NCI-H1436 (cell line): ENCODE measurements around the gene GSTM1.
"Not testable (repeated sequence)": the region's sequence is repeated elsewhere in the genome, so short reads cannot be mapped to it uniquely, and the experiment has no call there.

Experiments
- DNase-seq: peaks from one replicate; lab custom pipeline; 2025; lab: John Stamatoyannopoulos, UW

The GSTM1 gene

DNA sequence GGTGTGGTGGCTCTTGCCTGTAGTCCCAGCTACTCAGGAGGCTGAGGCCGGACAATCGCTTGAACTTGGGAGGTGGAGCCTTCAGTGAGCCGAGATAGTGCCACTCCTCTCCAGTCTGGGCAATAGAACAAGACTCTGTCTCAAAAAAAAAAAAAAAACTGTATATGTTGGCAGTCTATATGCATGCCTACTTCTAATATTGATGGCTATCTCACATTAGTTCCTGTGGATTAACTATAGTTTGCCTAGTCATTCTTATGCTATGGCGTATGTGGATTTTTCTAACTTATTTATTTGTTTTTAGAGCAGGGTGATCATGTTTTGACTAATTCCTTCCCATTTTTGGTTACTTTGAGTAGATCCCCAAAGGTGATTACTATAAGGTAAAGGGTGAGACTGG lies 9.4 kb downstream of the GSTM1 start:
- DNase-seq = no peak

DNA sequence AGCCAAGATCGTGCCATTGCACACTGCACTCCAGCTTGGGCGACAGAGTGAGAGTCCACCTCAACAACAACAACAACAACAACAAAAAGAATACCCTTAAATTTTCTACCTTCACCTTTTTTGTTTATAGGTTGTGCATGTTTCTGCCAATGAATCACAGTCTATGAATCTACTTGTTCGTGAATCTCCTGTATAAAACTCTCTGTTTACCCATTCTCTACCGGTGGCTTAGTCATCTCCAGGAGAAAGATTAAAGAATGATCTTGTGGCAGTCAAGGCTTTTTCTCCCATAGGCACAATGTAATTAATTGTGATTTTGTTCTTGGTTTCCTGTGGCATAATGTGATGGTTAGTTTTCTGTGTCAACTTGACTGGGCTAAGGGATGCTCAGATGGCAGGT lies 10.2 kb downstream of the GSTM1 start:
- not testable (repeated sequence) for DNase-seq

DNA sequence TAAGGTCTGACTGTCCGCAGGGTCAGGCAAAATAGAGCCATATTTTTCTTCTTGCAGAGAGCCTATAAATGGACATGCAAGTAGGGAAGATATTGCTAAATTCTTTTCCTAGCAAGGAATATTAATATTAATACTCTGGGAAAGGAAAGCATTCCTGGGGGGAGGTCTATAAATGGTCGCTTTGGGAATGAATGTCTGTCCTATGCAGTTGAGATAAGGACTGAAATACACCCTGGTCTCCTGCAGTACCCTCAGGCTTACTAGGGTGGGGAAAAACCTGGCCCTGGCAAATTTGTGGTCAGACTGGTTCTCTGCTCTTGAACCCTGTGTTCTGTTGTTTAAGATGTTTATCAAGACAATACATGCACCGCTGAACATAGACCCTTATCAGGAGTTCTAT lies 15.3 kb downstream of the GSTM1 start:
- DNase-seq = not testable (repeated sequence)

DNA sequence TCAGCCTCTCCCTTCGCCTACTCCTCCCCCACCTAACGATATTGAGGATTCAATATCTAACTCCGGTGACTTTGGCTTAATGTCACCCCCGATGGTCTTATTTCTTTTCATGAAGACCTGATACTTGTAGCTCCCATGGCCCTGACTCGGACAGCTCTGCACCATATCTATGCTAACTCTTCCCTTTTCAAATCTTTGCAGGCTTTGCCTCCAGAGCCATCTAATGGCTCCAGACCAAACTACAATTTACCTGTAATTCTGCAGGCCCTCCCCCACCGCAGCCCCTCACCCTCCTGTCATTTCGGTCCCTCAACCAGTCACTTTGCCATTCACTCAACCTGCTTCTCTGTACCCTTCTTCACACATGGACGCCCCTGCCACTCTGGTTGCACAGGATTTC lies 16.6 kb downstream of the GSTM1 start:
- DNase-seq = no peak

DNA sequence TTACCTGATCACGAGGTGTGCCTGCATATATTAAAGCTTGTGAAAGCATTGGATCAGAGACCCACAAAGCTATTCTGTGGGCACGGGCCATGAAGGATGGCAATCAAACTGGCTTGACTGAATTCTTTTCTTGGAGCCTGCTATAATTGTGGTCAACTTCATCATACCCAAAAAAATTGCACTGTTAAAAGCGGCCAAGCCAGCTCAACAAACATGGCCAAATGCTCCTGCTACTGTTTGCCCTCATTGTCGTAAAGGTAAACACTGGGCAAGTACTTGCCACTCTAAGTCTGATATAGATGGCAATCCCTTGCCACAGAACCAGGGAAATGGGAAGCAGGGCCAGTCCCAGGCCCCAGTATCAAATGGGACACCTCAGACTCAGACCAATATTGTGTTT lies 17.8 kb downstream of the GSTM1 start:
- no peak for DNase-seq

DNA sequence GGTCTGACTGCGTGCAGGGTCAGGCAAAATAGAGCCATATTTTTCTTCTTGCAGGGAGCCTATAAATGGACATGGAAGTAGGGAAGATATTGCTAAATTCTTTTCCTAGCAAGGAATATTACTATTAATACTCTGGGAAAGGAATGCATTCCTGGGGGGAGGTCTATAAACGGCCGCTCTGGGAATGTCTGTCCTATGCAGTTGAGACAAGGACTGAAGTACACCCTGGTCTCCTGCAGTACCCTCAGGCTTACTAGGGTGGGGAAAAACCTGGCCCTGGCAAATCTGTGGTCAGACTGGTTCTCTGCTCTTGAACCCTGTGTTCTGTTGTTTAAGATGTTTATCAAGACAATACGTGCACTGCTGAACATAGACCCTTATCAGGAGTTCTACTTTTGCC lies 21.3 kb downstream of the GSTM1 start:
- DNase-seq = not testable (repeated sequence)

DNA sequence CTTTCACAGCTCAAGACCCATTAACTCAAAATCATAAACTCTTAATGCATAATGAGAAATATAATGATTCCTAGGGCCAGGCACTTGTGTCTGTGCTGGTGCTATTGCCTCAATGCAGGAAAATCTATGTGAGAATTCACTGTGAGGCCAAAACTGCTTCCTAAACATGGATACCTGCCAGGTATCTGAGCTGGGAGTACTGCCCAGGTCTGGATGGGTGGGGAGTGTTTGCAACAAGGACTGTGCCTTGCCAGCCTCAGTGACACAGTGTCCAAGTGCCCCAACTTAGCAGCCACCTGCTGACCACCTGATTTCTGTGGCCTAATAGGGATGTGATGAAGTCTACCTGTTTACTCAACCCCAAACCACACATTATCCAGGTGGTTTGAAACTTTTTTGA lies 22.2 kb downstream of the GSTM1 start:
- DNase-seq = not testable (repeated sequence)

DNA sequence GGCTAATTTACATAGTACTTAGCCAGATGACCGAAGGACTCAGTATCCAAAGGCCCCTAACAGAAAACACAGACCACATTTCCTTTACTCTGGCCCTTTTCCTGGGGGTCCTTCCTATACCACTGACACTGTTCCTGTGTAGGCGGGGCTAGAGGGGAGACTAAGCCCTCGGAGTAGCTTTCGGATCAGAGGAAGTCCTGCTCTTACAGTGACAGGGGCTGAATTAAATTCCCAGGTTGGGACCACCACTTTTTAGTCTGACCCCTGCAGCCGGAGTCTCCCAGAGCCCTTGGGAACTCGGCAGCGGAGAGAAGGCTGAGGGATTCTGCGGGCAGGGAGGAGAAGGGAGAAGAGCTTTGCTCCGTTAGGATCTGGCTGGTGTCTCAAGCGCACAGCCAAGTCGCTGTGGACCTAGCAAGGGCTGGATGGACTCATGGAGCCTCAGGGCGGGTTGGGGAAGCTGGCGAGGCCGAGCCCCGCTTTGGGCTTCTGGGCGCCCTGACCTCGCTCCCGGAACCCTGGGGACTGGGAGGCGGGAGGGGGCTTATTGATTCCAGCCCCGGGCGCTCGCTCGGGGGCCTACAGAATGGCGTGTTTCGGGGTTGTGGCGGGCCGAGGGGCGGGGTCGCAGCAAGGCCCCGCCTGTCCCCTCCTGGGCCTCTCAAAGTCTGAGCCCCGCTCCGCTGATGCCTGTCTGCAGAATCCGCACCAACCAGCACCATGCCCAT lies 24.1 kb downstream of the GSTM1 start, which contains the start of gene GSTM5:
GSTM5 (plus strand) TSS at position 659 of the 728 bp plus-strand sequence; CDS start at position 721, 62 bp downstream.
- not testable (repeated sequence) for DNase-seq

DNA sequence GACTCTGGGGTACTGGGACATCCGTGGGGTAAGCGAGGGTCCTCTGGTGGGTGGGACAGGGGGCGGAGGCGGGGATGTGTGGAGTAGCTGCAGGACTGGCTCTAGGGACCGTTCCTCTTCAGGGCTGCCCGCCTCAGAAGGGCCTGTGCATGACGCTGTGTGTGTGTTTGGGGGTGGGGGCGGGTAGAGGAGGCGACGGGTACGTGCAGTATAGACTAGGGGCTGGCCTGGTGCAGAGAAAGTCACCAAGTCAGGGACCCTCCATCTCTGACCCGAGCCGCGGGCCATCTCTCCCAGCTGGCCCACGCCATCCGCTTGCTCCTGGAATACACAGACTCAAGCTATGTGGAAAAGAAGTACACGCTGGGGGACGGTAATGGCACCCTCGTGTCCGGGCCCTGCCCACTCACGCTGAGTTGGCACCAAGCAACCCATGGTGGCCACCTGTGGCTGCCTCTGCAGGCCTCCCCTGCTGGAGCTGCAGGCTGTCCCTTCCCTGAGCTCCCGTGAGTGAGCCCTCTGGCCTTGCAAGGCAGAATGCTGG lies 24.8 kb downstream of the GSTM1 start:
- DNase-seq = no peak

DNA sequence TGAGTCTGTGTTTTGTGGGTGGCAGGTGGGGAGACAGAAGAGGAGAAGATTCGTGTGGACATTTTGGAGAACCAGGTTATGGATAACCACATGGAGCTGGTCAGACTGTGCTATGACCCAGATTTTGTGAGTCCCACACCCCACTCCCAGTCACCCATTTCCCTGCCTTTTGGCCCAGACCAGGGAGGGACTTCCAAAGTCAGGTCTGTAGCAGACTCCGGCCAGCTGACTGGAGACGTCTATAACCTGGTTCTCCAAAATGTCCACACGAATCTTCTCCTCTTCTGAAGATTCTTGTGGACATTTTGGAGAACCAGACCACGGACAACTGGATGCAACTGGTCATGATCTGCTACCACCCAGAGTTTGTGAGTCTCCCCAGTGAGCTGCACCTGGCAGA lies 26.0 kb downstream of the GSTM1 start:
- no peak for DNase-seq

DNA sequence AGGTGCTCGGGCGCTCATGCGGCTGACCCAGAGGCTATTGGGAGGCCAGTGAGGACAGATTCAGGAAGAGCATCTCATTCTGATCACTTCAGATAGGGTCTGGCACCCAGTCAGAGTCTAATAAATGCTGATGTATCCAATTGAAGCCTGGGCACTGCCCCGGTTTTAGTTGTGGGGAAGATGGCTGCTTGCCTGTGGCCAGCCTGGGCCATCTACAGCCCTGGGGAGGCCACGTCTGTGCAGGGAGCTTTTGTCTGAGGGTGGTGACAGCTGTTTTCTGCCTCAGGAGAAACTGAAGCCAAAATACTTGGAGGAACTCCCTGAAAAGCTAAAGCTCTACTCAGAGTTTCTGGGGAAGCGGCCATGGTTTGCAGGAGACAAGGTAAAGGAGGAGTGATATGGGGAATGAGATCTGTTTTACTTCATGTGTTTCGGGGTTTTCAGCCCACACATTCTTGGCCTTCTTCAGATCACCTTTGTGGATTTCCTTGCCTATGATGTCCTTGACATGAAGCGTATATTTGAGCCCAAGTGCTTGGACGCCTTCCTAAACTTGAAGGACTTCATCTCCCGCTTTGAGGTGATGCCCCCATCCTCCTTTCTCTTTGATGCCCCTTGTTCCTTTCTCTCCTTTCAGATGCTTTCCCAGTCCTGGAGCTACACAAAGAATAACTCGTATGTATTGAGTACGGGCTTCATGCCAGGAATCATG lies 27.2 kb downstream of the GSTM1 start:
- no peak for DNase-seq

DNA sequence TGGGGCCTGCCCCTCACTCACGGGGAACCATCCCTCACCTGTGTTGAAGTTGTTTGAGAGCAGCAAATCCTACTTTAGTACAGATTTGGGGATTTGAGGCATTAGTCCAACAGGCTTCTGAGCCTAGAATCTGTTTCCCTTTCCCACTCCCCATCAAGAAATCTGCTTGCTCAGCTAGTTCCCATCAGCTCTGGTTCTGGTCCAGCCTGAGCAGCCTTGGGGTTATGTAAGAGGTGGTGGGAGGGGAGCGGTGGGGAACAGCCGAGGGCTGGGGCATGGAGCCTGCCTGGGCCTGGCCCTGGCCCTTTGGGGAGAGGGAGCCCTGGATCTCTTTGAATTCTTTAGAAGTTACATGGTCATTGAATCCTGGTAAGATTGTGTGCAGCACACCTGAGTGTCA lies 28.5 kb downstream of the GSTM1 start:
- no peak for DNase-seq

DNA sequence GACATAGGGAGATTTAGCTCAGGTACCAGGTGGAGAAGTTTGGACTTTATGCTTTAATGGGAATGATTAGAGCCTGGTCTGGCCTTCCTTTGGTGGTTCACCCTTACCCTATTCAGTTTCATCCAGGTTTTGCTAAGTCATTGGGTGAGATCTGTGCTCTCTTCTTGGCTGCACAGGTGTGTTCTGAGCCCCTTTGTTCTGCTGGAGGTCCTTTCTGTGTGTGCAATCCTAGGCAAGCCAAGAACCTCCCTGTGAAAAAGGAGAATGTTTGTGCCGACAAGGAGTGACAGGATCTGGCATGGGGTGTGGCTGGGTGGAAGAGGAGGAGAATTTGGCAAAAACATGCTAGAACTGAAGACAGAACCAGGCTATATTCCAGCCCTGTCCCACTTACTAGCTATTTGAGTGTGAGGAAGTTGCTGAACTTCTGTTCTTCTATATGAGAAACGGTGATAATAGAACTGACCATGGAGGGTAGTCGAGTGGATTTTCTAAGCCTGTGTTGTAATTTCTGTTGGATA lies 29.0 kb downstream of the GSTM1 start:
- DNase-seq = no peak

DNA sequence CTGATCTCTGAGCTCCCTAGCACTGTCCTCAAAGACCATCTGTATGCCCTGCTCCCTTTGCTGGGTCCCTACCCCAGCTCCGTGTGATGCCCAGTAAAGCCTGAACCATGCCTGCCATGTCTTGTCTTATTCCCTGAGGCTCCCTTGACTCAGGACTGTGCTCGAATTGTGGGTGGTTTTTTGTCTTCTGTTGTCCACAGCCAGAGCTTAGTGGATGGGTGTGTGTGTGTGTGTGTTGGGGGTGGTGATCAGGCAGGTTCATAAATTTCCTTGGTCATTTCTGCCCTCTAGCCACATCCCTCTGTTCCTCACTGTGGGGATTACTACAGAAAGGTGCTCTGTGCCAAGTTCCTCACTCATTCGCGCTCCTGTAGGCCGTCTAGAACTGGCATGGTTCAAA lies 30.1 kb downstream of the GSTM1 start:
- no peak for DNase-seq

DNA sequence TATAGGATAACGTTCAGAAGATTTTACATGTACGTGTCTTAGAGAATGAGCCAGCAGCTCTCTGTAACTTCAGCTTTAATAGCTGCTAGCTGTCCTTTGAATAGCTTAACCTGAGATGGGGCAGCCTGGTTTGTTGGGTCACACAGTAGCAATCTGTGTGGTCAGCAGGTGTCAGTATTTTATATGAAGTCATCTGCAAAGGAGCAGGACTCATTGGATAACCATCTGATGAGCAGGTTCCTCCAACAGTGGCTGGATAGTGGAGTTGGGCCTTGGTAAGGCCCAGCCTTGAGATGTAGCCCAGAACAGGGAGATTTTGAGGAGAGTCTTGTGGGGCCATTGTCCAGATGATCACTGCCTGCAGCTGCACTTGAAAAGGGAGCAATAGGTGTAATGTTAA lies 30.9 kb downstream of the GSTM1 start:
- no peak for DNase-seq

DNA sequence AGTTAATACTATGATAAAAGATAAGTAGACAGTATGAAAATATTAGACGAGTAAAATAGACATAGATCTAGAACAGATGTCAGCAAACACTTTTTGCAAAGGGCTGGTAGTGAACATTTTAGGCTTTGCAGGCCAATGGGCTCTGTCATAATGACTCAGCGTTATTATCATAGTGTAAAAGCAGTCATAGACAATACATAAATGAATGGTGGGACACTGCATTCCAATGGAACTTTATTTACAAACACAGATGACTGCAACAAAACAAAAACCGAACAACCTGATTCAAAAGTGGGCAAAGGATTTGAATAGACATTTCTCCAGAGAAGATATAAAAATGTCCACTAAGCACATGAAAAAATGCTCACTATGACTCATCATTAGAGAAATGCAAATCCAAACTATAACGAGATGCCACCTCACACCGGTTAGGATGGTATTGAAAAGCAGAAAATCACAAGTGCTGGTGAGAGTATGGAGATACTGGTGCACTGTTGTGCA lies 31.8 kb downstream of the GSTM1 start:
- DNase-seq = no peak

DNA sequence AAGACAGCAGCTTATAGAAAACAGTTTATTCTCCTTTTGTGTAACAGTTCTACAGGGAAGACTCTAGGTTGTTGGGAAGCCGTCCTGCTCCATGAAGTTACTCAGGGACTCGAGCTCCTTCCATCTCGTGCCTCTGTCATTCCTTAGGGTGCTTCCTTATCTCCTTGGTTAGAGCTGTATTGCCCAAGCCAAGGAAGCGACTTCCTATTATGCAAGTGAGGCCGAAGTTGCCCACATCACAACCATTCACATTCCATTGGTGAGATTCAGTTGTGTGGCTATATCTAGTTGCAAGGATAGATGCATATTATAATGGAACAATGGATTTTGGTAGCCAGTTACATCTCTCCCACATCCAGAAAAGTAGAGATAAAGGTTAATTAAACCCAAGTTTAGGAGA lies 33.4 kb downstream of the GSTM1 start:
- DNase-seq = no peak

DNA sequence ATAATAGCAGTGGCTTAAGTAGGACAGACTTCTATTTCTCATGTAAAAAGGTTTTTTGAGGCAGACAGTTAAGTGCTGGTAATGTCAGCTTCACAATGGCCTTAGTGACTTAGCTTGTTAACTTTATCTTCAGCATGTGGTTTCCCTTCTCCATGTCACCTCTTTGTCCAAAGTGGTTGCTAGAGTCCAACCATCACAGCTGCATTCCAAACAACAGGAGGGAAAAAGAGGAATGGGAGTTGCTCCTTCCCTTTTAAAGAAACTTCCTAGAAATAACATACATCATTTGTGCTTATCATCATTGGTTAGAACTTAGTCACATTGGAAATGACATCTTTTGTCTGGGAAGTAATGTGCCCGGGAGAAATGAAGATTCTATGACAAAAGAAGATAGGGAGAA lies 34.4 kb downstream of the GSTM1 start:
- no peak for DNase-seq

DNA sequence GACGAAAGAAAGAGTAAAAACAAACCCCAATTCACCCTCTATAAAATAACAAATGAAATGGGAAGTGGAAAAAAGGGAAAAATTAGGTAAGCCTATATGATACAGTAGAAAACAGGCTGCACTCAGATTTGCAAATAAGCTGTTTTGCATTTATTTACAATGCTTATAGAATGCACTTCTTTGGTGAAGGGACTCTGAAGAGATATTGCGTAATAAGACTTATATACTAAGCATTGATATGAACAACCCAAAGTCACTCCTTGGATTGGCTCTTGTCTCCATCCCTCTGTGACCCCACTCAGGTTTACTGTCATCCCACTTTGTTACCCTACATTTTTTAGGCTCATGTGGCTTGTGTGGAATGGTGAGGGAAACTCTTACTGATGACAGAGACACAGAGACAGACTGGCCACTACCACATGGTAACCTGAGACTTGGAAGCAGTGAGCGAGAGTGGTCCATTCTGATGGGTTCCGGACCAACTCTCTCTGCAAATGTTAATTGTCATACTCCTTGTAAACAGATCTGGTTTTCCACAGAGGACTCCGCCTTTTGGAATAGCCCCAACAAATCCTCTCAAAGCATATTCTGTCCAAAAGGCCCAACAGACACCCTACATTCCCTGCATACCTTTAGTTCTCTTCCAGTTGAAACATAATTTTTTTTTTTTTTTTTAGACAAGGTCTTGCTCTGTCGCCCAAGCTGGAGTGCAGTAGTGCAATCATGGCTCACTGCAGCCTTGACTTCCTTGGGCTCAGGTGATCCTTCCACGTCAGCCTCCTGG lies 35.5 kb downstream of the GSTM1 start:
- no peak for DNase-seq

DNA sequence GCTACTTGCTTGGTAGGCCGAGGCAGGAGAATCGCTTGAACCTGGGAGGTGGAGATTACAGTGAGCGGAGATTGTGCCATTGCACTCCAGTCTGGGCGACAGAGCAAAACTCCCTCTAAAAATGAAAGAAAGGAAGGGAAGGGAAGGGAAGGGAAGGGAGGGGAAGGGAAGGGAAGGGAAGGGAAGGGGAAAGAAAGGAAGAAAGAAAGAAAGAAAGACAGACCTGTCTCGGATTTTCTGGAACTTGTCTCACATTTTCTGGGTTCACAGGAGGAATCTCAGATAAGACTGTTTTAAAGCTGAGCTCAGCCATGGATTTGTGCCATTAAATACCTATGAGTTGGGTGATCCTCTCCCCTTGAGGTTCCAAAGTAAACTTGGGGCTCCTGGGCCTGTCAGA lies 37.3 kb downstream of the GSTM1 start:
- DNase-seq = no peak

DNA sequence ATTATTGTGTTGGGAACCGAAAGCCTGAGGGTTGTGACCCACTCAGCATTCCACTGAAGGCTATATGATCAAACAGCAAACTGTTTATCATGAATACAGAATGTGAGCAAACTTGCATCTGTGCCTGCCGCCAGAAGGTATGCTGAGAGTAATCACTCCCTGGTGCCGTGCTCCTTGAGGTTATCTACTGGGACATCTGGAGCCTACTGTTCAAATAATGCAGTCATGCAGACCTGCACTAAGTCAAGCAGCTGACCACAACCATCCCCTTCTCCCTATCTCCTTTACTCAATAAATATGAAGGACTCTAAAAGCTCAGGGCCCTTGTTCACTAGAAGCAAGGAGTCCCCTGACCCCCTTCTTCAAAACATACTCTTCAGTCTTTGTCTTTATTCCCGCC lies 37.9 kb downstream of the GSTM1 start:
- no peak for DNase-seq

DNA sequence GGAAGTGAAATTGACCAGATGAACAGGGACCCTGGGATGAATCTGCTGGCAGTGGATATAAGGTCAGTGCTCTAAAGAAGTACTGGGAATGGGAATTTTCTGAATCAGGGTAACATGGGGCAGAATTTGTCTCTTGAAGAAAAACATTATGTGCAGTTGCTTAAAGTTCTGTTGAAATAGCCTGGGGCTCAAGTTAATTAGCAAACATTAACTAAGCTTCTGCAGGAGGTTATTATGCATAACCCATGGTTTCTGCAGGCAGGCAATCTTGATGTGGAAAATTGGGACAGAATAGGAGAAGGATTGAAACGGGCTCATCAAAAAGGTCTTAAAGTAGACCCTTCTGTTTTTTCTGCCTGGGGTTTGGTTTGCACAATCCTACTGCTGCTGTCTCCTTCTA lies 38.4 kb downstream of the GSTM1 start:
- no peak for DNase-seq
